Measurements from ENCODE around the gene PPP2R5E. TPM values are rescaled to one million over a fixed set of nuclear protein-coding genes. Genes with fewer than 3 reads are reported as not detected.

PPP2R5E gene
- total and polyA plus RNA-seq, 4 donors: 6.0 to 13.1 (median 8.4) TPM

DNA sequence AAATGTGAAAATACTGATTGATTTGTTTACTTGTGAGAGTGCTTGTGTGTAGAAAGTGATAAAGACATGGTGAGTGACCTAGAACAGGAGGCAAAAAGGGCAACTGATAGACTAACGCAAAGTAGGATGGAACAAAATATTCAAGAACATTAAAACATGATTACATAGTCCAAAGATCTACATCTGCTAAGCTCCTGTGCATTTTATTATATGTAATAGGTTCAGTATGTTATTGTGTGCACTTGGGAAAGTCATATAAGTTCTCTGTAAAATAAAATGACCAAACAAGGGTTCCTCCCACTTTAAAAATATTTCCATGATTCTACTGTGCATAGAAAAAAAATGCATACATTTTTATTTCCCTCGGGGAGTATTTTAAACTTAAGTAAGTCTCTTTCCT is 150.2 kb downstream of the PPP2R5E start:
- no peak for DNase-seq (ENCODE audit: low spot score)
- 54% methylated on average over 2 of the region's 2 CpGs for WGBS
- Histone ChIP-seq H3K9me3 (ENCODE audit: control insufficient read depth in 4 of 4, low read length in 3 of 4) (no peaks in the 10 kb centered on the region), H3K27me3 (ENCODE audit: control insufficient read depth in 4 of 4, insufficient read depth in 4 of 4, low read length in 3 of 4) (no peaks in the 10 kb centered on the region), H3K4me3 (ENCODE audit: low read depth in 1 of 3, low read length in 3 of 3) (no peak overlapping the region), H3K36me3 (ENCODE audit: control insufficient read depth in 4 of 4, insufficient read depth in 3 of 4, low read depth in 1 of 4, low read length in 3 of 4) (peaks cover 0 to 14% (median 7%) of the 10 kb centered on the region in 4 donors), H3K4me1 (ENCODE audit: control insufficient read depth in 4 of 4, insufficient read depth in 4 of 4, low read length in 3 of 4) (peaks cover 0 to 4% (median 0%) of the 10 kb centered on the region in 4 donors), H3K27ac (ENCODE audit: low read depth in 1 of 2, low read length in 2 of 2) (no peak overlapping the region), H3K9ac (ENCODE audit: low read depth in 1 of 2, low read length in 2 of 2) (no peak overlapping the region)
- TF ChIP-seq, protein P1, sequence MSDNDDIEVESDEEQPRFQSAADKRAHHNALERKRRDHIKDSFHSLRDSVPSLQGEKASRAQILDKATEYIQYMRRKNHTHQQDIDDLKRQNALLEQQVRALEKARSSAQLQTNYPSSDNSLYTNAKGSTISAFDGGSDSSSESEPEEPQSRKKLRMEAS (IDR thresholded peaks at IDR 0.05): no peak
- TF ChIP-seq EGR1 (IDR thresholded peaks at IDR 0.05; ENCODE audit: low read depth in 2 of 2): no peak
- TF ChIP-seq FOXA2 (IDR thresholded peaks at IDR 0.05): no peak
- TF ChIP-seq, protein P2, sequence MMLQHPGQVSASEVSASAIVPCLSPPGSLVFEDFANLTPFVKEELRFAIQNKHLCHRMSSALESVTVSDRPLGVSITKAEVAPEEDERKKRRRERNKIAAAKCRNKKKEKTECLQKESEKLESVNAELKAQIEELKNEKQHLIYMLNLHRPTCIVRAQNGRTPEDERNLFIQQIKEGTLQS (IDR thresholded peaks at IDR 0.05): no peak
- TF ChIP-seq HNF4A (conservative IDR thresholded peaks at IDR 0.05): no peak
- no peak for TF ChIP-seq RXRA (IDR thresholded peaks at IDR 0.05)
- TF ChIP-seq NR2F2 (IDR thresholded peaks at IDR 0.05): no peak
- no peak for TF ChIP-seq RAD21 (IDR thresholded peaks at IDR 0.05)
- no peak for TF ChIP-seq YY1 (IDR thresholded peaks at IDR 0.05)
- no peak for TF ChIP-seq FOXA1 (IDR thresholded peaks at IDR 0.05)
- TF ChIP-seq SP1 (IDR thresholded peaks at IDR 0.05): no peak
- TF ChIP-seq, protein P3, sequence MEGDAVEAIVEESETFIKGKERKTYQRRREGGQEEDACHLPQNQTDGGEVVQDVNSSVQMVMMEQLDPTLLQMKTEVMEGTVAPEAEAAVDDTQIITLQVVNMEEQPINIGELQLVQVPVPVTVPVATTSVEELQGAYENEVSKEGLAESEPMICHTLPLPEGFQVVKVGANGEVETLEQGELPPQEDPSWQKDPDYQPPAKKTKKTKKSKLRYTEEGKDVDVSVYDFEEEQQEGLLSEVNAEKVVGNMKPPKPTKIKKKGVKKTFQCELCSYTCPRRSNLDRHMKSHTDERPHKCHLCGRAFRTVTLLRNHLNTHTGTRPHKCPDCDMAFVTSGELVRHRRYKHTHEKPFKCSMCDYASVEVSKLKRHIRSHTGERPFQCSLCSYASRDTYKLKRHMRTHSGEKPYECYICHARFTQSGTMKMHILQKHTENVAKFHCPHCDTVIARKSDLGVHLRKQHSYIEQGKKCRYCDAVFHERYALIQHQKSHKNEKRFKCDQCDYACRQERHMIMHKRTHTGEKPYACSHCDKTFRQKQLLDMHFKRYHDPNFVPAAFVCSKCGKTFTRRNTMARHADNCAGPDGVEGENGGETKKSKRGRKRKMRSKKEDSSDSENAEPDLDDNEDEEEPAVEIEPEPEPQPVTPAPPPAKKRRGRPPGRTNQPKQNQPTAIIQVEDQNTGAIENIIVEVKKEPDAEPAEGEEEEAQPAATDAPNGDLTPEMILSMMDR (IDR thresholded peaks at IDR 0.05; ENCODE audit: low read depth, low read length, missing input control): no peak
- no peak for TF ChIP-seq TAF1 (conservative IDR thresholded peaks at IDR 0.05)
- TF ChIP-seq, protein P4, sequence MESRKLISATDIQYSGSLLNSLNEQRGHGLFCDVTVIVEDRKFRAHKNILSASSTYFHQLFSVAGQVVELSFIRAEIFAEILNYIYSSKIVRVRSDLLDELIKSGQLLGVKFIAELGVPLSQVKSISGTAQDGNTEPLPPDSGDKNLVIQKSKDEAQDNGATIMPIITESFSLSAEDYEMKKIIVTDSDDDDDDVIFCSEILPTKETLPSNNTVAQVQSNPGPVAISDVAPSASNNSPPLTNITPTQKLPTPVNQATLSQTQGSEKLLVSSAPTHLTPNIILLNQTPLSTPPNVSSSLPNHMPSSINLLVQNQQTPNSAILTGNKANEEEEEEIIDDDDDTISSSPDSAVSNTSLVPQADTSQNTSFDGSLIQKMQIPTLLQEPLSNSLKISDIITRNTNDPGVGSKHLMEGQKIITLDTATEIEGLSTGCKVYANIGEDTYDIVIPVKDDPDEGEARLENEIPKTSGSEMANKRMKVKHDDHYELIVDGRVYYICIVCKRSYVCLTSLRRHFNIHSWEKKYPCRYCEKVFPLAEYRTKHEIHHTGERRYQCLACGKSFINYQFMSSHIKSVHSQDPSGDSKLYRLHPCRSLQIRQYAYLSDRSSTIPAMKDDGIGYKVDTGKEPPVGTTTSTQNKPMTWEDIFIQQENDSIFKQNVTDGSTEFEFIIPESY (IDR thresholded peaks at IDR 0.05): no peak
- TF ChIP-seq, protein P5, sequence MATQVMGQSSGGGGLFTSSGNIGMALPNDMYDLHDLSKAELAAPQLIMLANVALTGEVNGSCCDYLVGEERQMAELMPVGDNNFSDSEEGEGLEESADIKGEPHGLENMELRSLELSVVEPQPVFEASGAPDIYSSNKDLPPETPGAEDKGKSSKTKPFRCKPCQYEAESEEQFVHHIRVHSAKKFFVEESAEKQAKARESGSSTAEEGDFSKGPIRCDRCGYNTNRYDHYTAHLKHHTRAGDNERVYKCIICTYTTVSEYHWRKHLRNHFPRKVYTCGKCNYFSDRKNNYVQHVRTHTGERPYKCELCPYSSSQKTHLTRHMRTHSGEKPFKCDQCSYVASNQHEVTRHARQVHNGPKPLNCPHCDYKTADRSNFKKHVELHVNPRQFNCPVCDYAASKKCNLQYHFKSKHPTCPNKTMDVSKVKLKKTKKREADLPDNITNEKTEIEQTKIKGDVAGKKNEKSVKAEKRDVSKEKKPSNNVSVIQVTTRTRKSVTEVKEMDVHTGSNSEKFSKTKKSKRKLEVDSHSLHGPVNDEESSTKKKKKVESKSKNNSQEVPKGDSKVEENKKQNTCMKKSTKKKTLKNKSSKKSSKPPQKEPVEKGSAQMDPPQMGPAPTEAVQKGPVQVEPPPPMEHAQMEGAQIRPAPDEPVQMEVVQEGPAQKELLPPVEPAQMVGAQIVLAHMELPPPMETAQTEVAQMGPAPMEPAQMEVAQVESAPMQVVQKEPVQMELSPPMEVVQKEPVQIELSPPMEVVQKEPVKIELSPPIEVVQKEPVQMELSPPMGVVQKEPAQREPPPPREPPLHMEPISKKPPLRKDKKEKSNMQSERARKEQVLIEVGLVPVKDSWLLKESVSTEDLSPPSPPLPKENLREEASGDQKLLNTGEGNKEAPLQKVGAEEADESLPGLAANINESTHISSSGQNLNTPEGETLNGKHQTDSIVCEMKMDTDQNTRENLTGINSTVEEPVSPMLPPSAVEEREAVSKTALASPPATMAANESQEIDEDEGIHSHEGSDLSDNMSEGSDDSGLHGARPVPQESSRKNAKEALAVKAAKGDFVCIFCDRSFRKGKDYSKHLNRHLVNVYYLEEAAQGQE (IDR thresholded peaks at IDR 0.05): no peak
- no peak for TF ChIP-seq JUND (IDR thresholded peaks at IDR 0.05)
- no peak for TF ChIP-seq HNF4G (IDR thresholded peaks at IDR 0.05)
- TF ChIP-seq GABPA (IDR thresholded peaks at IDR 0.05 in 1 of 2, conservative IDR thresholded peaks at IDR 0.05 in 1 of 2): no peak

All from liver (tissue), 9 donors.